ENCODE results near the gene CD3D. TPM values are rescaled to one million over a fixed set of nuclear protein-coding genes. Genes with fewer than 3 reads are reported as not detected.

Gene CD3D
- total RNA-seq: 648 and 691 TPM in 2 replicates

GRCh38 chr11:118342503-118343161 lies at the start of gene CD3D:
TSS of gene CD3D (minus strand) at chr11:118342705. CDS start at chr11:118342607, 98 bp downstream.
- intact Hi-C loops (cut with micrococcal nuclease): loop anchor here (1.0 to 5.0 kb wide), 4 partner anchors 38 to 525 kb away; partner anchors contain the start of gene CD3E

- intact Hi-C loops (cut with micrococcal nuclease): no loop called here
These were observed 41.2 kb upstream of the CD3D start for GRCh38 chr11:118383657-118384056.

- intact Hi-C loops (cut with micrococcal nuclease): no loop called here
These were observed 40.4 kb upstream of the CD3D start for GRCh38 chr11:118382954-118383353.

DNA sequence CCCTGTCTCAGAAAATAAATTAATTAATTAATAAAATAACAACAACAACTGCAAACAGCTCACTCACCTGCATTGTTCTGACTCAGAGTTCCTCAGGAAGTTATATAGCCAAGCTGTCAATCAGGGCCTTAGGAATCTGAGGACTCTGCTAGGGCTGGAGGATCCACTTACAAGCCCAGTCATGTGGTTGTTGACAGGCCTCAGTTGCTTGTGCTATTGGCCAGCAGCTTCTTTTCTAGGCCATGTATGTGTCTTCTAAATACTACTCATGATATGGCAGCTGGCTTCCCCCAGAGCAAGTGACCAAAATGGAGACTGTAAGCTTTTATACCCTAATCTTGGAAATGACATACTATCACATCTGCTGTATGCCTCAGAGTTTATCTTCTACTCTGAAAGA lies 38.1 kb upstream of the CD3D start:
- intact Hi-C loops (cut with micrococcal nuclease): no loop called here

DNA sequence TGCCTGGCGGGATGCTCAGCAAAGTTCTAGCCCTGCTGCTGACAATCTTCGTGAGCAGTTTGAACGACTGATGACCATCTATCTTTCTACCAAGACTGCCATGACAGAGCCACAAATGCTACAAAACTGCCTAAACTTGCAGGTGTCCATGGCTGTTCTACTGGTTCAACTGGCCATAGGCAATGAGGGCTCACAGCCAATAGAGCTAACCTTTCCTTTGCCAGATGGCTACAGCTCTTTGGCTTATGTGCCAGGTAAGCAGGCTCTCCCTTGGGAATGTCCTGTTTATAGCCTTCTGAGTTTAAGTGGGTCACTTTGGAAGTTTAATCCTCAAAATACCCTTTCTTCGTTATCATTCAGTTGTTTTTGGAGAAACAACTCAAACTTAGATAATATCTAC lies 37.0 kb upstream of the CD3D start:
- intact Hi-C loops (cut with micrococcal nuclease): no loop called here

DNA sequence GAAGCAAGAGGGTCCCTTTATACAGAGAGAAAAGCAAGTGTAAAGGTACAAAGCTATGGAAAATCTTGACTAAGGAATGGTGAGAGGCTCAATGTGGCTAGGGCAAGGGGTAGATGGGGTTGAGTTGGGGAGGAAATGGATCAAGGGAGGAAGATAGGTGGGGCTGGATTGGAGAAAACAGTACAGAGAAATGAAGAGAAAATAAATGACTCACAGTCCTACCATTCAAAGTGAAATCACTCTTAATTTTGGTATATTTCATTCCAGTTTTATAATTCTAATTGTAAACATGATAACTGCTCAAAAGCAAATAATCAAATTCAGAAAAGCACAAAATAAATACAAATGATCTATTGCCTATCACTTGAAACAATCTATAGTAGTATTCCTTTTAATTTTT lies 33.5 kb upstream of the CD3D start:
- intact Hi-C loops (cut with micrococcal nuclease): no loop called here

GRCh38 chr11:118374729-118375128 lies 32.2 kb upstream of the CD3D start:
- intact Hi-C loops (cut with micrococcal nuclease): no loop called here

GRCh38 chr11:118373871-118374270 lies 31.4 kb upstream of the CD3D start:
- intact Hi-C loops (cut with micrococcal nuclease): no loop called here

- intact Hi-C loops (cut with micrococcal nuclease): no loop called here
These were observed 30.8 kb upstream of the CD3D start for GRCh38 chr11:118373263-118373662.

GRCh38 chr11:118370774-118371173 lies 28.3 kb upstream of the CD3D start:
- intact Hi-C loops (cut with micrococcal nuclease): no loop called here

GRCh38 chr11:118366287-118366686 lies 23.8 kb upstream of the CD3D start:
- intact Hi-C loops (cut with micrococcal nuclease): no loop called here

DNA sequence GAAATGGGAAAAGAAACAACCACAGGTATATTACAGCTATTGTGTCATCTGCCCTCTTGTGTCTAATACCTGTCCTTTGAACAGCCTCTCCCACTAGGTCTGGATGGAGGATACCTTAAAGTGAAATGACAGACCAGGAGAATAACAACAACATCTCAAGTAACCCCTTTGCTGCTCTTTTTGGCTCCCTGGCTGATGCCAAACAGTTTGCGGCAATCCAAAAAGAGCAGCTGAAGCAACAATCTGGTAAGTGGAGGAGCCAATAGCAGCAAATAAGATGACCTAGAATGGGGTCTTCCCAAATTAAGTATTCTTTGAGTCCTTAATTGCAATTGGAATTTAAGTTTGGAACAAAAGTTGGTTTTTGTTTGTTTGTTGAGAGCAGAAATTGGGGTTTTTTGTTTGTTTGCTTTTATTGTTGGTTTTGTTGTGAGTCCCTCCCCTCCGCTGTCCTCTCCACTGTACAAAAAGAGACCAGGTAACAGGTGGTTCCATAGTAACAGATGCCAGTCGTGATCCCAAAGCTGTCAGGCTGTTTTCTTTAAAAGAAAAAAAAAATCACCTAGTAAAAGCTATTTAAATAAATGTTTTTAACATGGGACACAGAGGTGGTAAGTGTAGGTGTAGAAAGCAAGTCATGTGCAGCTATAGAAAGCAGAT lies 22.6 kb upstream of the CD3D start:
- intact Hi-C loops (cut with micrococcal nuclease): no loop called here

GRCh38 chr11:118359295-118359958 lies 16.9 kb upstream of the CD3D start, which contains the start of gene UBE4A:
TSS of gene UBE4A (plus strand) at chr11:118359600. CDS start at chr11:118365081, 5,481 bp downstream.
- intact Hi-C loops (cut with micrococcal nuclease): loop anchor here (1.0 to 5.0 kb wide), 9 partner anchors 14 to 569 kb away; partner anchors contain the start of genes ARCN1, ATP5MG and CD3E

DNA sequence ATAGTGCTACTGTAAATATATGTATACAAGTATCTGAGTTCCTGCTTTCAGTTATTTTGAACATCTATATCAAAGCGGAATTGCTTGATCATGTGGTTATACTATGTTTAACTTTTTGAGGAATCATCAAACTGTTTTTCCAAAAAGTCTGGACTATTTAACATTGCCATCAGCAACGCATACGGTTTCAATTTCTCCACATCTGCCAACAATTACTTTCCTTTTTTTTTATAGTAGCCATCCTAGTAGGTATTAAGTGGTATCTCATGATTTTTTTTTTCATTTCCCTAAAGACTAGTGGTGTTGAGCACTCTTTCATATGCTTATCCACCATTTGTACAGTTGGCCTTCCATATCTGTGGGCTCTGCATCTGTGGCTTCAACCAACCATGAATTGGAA lies 15.6 kb upstream of the CD3D start:
- intact Hi-C loops (cut with micrococcal nuclease): loop anchor here (2.0 to 5.0 kb wide), 4 partner anchors 116 to 571 kb away; partner anchors contain the start of gene ARCN1

DNA sequence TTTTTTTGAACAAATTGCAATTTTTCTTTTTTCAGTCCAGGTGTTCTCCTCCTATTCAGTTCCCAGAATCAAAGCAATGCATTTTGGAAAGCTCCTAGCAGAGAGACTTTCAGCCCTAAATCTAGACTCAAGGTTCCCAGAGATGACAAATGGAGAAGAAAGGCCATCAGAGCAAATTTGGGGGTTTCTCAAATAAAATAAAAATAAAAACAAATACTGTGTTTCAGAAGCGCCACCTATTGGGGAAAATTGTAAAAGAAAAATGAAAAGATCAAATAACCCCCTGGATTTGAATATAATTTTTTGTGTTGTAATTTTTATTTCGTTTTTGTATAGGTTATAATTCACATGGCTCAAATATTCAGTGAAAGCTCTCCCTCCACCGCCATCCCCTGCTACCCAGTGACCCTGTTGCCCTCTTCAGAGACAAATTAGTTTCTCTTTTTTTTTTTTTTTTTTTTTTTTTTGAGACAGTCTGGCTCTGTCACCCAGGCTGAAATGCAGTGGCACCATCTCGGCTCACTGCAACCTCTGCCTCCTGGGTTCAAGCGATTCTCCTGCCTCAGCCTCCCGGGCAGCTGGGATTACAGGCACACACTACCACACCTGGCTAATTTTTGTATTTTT lies 10.7 kb upstream of the CD3D start:
- intact Hi-C loops (cut with micrococcal nuclease): loop anchor here (1.0 kb wide), 4 partner anchors 9 to 155 kb away; partner anchors contain the start of gene CD3G

GRCh38 chr11:118349475-118349874 lies 7.0 kb upstream of the CD3D start:
- intact Hi-C loops (cut with micrococcal nuclease): no loop called here

DNA sequence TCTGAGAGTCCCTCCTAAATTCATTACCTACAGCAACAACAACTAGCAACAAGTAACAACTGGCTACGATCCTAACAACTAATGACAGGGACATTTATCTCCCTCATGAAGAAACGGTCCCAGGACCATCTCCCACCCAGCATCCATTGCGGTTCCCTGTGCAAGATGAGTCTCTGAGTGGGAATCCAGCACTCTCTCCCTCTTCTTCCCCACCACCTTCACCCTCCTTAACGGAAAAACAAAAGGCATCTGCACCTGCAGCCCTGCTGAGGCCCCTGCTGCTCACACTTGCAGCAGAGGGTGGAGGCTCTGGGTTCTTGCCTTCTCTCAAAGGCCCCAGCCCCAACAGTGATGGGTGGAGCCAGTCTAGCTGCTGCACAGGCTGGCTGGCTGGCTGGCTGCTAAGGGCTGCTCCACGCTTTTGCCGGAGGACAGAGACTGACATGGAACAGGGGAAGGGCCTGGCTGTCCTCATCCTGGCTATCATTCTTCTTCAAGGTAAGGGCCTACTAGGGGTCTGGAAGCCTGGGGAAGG lies 1.5 kb upstream of the CD3D start, which contains the start of gene CD3G:
TSS of gene CD3G (plus strand) at position 364 of the 535 bp plus-strand sequence. CDS start at position 444, 80 bp downstream.
- intact Hi-C loops (cut with micrococcal nuclease): loop anchor here (1.0 to 5.0 kb wide), 5 partner anchors 9 to 527 kb away; no protein-coding TSS in a partner anchor

DNA sequence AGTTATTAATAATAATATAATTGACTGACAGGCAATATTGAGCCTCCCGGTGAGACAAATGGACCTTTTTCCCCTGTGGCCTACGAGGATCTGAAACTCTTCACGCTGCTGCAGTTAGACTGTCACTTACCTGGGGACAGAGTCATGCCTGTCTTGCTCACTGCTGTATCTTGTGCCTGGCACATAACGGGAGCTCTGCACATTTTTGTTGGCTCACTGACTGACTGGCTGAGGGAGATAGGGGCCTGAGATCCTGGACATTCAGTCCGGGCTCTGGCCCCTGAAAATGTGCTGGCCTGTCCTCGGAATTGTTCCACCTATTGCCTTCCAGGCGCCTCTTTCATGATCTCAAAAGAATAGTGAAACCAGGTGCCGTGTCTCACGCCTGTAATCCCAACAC lies 743 bp upstream of the CD3D start:
- intact Hi-C loops (cut with micrococcal nuclease): loop anchor here (2.0 to 5.0 kb wide), 3 partner anchors 96 to 526 kb away; no protein-coding TSS in a partner anchor

- intact Hi-C loops (cut with micrococcal nuclease): loop anchor here (1.0 to 5.0 kb wide), 4 partner anchors 38 to 525 kb away; partner anchors contain the start of gene CD3E
These were observed 553 bp downstream of the CD3D start for GRCh38 chr11:118341815-118342489.

GRCh38 chr11:118341261-118341660 lies 1.2 kb downstream of the CD3D start:
- intact Hi-C loops (cut with micrococcal nuclease): loop anchor here (5.0 kb wide), 2 partner anchors 194 to 524 kb away; no protein-coding TSS in a partner anchor
